Right cardiac atrium (tissue), 5 donors: Measurements from ENCODE around the gene CRACR2B. TPM values are rescaled to one million over a fixed set of nuclear protein-coding genes. Genes with fewer than 3 reads are reported as not detected.

Experiments
- ATAC-seq, 2 donors: fragments of 200-7000 bp; cut with Tn5 transposase; one replicate each; pipeline versions ENCODE4 v1.8.0 to v1.9.1; 2020; ENCODE audit warnings: moderate library complexity in 2 of 2, mild to moderate bottlenecking in 1 of 2
- DNase-seq, 3 donors: peaks; one replicate each; pipeline ENCODE4 v3.0.0-alpha.2; 2020
- H3K27ac ChIP-seq: one replicate; pipeline ENCODE4 v1.5.1; 2013; ENCODE audit warnings: mild to moderate bottlenecking, low read length, control low read depth, moderate library complexity
- H3K27me3 ChIP-seq: one replicate; pipeline ENCODE4 v1.6.1; 2013; ENCODE audit not compliant: control insufficient read depth, insufficient read depth
- H3K4me1 ChIP-seq: one replicate; pipeline ENCODE4 v1.6.1; 2013; ENCODE audit warnings: low read length; ENCODE audit not compliant: control insufficient read depth, insufficient read depth
- H3K4me3 ChIP-seq: one replicate; pipeline ENCODE4 v1.5.1; 2013; ENCODE audit warnings: low read length, control low read depth
- H3K9me3 ChIP-seq: one replicate; pipeline ENCODE4 v1.6.1; 2013; ENCODE audit warnings: low read length; ENCODE audit not compliant: control insufficient read depth
- WGBS: extraction: QIAGEN DNeasy Blood & Tissue Kit; methylation state at CpG from one replicate; pipeline ENCODE4 v1.1.7; 2013; 5-methylcytosine and 5-hydroxymethylcytosine counted together
- intact Hi-C, 4 donors: fragments of 100-400 bp; cut with DNase I; formaldehyde crosslinking; loops; one replicate each; pipeline versions ENCODE4 v1.11.0 to v1.14.0; 2022 to 2023
- polyA plus RNA-seq: library from polyadenylated mRNA; stranded (reverse); fragments of 200-250 nt; gene quantifications from one replicate; pipeline ENCODE4 v1.2.3, GENCODE V29; 2013
- total RNA-seq, 4 donors: library from RNA; stranded (reverse); fragmentation: NEBNext Ultra II Directional; extraction: Animal tissue kit (Norgen Biotek cat#: 25700); gene quantifications; one replicate each; pipeline ENCODE4 v1.2.1, GENCODE V29; 2021
- donor health status: healthy with polysubstance abuse.
- donor health status: DM: no; HTN: yes; CAD: no.
- donor health status: DM: no; HTN: no; CAD: no.
- donor health status: DM: no; HTN: yes; CAD: no; lungs with severe emphysema.
- donor health status: DM: yes; HTN: yes; CAD: no.

CRACR2B gene
- total and polyA plus RNA-seq, 5 donors, result 18.9 to 42.6 (median 22.5) TPM

DNA sequence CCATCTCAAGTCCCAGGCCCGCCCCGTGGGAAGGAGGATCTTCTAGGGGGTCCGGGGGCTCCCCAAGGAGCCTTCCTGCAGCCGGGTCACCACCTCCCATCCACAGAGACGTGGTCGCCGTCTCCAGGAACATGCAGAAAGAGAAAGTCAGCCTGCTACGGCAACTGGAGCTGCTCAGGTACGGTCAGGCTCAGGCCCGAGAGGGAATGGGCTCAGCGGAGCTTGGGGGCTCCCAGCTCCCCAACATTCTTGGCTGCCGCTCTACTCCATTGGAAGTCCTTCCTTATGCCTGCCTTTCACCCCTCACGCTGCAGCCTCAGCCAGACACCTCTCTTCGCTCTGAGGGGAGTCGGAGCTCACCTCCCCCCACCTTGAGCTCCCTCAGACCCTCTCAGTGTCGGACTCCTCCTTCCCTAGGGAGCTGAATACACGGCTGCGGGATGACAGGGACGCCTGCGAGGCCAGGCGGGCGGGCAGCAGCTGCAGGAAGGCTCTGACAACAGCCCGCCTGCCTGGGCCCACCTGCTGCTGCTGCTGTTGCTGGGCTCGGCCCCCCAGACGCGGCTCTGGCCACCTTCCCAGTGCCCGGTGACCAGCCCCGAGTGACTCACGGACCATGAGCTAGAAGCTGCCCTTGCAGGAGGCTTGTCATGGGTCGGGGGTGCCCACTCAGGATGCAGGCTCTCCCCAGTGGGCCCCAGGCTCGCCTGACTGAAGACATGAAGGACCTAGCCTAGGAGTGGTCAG, 3.6 kb downstream of the CRACR2B start:
- Histone ChIP-seq H3K4me3 (no peak overlapping the region), H3K27me3 (no peaks in the 10 kb centered on the region), H3K27ac (no peak overlapping the region), H3K9me3 (no peaks in the 10 kb centered on the region), H3K4me1 (peaks cover 9% of the 10 kb centered on the region)
- intact Hi-C loops, result no loop called here
- DNase-seq, result peak in 2 of 3 donors; percentile 69 to 72
- no peak for ATAC-seq
- 67% methylated on average over 31 of the region's 31 CpGs for WGBS

DNA sequence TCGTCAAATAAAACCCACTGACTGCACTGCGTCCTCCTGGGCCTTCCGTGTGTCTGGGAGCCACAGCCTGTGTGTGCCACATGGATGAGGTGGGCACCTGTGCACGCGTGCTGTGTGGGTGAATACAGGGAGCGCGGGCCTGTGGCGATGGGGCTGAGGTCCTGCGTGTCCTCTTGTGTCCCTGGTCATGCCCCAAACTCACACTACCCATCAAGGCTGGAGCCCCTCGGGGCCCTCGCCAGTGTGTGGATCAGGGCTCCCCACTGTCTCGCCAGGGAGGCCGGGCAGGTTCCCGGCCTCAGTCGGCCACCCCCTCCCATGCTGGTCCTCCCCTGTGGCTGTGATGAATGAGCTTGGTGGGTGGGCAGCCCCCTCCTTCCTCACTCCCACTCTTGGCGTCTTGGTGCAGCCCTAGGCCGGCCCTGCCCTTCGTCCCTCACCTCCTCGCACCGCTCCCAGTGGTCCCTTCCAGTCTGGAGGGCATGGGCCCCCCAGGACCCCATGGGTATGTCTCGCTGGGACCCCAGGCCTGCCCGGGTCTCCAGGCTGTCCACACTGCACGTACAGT, 4.3 kb downstream of the CRACR2B start:
- H3K9me3 ChIP-seq, result no peaks in the 10 kb centered on the region
- no peaks in the 10 kb centered on the region for H3K27me3 ChIP-seq
- 70% methylated on average over 23 of the region's 23 CpGs for WGBS
- intact Hi-C loops, result no loop called here
- peak overlapping the region; percentile 71 for H3K4me3 ChIP-seq
- H3K4me1 ChIP-seq, result peaks cover 9% of the 10 kb centered on the region
- DNase-seq (peak in 2 of 3 donors; percentile 60 to 69), ATAC-seq (no peak)
- H3K27ac ChIP-seq, result peak overlapping the region; percentile 37

DNA sequence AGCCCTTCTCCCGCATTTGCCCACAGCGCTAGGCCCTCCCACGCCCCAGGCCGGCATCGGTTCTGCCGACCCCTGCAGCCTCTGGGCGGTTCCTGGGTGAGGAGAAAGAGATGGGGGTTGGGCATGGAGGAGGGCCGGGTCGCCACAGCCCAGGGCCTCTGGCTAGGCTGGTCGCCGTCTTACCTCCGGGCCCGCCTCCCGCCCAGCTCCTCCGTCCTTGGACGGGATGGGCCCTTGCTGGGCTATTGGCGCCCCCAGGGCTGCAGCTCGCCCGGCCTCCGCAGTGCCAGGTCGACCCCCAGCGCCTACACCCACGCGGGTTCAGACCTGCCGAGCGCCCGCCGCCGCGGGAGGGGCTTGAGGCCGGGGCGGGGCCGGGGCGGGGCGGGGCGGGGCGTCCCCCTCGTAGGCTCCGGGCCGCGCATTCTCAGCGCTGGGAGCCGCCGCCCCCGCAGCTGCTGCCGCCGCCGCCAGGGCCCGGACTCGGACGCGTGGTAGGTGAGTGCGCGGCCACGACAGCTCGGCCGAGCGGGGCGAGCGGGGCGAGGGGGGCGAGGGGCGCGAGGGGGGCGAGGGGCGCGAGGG, 4.9 kb downstream of the CRACR2B start, which contains the start of gene CD151:
TSS of gene CD151 (plus strand) at position 424 of the 585 bp plus-strand sequence. CDS start 3,118 bp downstream, outside the sequence.
- Histone ChIP-seq H3K27me3 (no peaks in the 10 kb centered on the region), H3K4me3 (peak within 1 kb of the TSS; percentile 71), H3K4me1 (peaks cover 9% of the 10 kb centered on the region), H3K27ac (peak within 1 kb of the TSS; percentile 93), H3K9me3 (no peaks in the 10 kb centered on the region)
- ATAC-seq (peak; percentile 16 to 32), DNase-seq (peak in 2 of 3 donors; percentile 83 to 86)
- WGBS, result 1% methylated on average over 67 of the region's 67 CpGs
- intact Hi-C loops, result no loop called here

DNA sequence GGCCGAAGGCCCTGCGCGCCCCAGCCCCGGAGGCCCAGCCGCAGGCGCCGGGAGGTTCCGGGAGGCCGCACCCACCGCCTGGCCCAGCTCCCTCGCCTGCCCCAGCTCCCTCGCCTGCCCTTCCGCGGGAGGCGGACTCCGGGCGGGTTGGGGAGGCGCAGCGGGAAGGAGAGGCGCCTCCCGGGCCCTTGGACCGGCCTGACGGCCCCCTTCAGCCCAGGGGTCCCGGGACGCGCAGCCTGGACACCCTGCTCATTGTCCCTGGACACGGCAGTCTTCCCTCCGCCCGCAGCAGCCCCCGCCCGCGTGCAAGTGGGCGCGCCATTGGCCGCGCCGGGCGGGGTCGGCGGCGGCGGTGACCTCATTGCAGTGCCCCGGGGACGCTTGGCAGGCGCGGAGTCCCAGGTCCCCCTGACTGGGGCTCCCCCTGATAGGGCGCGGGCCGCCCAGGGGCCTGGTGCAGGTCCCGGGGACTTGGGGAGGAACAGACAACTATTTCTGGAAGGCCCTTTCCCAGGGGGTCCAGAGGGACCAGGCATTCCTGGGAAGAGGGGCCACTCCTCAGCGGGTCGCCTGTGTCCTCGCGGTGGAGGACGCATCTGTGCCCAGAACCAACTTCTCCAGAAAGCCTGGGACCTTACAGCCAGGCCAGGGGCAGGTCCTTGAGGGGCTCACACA, 5.5 kb downstream of the CRACR2B start:
- peak overlapping the region; percentile 71 for H3K4me3 ChIP-seq
- intact Hi-C loops, result no loop called here
- H3K27me3 ChIP-seq, result no peaks in the 10 kb centered on the region
- peak; percentile 81 to 89 (median 87) for DNase-seq
- WGBS, result under 1% methylated on average over 53 of the region's 55 CpGs
- no peaks in the 10 kb centered on the region for H3K9me3 ChIP-seq
- H3K27ac ChIP-seq, result peak overlapping the region; percentile 93
- peaks cover 9% of the 10 kb centered on the region for H3K4me1 ChIP-seq
- peak; percentile 17 to 33 for ATAC-seq

DNA sequence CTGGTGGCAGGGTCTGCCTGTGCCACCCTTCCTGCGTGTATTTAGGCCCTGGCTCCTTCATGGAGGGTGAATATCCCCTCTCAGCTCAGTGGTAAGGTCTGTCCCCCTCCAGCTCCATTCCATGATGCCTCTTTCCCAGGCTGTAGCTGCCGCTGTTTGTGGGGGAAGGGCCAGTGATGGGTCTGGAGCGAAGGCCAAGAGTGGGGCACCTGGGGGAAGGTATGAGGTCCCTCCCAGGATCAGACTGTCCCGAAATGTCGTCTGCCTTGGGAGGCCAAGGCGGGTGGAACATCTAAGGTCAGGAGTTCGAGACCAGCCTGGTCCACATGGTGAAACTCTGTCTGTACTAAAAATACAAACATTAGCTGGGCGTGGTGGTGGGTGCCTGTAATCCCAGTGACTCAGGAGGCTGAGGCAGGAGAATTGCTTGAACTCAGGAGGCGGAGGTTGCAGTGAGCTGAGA, 6.2 kb downstream of the CRACR2B start:
- intact Hi-C loops, result no loop called here
- DNase-seq (peak in 1 of 3 donors; percentile 69), ATAC-seq (no peak)
- Histone ChIP-seq H3K27ac (peak overlapping the region; percentile 93), H3K4me3 (peak overlapping the region; percentile 71), H3K27me3 (no peaks in the 10 kb centered on the region), H3K9me3 (no peaks in the 10 kb centered on the region), H3K4me1 (peaks cover 9% of the 10 kb centered on the region)
- WGBS, result 46% methylated on average over 9 of the region's 9 CpGs

DNA sequence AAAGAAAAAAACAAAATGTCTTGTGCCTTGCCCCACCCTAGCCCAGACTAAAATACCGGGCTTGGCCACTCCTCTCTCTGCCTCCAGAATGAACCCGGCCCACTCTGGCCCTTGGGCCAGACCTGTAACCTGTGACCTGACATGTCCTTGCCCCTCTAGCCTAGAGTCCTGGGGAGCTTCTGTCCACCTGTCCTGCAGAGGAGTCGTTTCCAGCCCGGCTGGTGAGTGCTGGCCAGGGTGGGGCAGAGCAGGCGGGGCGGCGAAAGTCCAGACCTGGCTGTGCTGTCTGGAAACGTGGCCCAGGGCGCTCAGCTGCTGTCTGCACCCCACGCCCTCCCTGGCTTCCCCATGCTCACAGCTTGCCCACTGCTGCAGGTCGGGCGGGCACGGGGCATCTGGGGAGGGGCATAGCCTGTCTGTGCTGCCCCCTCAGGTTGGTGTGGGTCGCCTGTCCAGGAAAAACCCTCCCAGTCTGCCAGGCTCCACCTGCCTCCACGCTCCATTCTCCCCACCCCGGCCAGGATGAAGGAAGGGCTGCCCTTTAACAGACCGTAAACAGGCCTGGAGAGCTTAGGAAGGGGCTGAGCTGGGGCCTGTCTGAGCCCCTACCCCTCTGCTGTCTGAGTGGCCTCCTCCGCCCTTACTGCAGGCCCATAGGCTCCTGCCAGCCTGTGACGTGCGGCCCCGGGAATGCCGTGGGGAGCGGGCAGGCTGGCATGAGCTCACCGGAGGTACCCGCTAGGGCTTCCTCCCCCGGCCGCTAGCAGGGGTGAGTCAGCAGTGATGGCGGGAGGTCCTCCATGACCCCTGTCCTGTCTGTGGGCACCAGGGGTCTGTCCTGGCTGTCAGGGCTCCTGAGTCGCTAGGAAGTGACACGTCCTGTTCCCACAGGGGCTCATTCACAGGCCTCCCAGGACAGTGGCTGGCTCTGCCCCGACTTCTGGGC, 6.9 kb downstream of the CRACR2B start:
- WGBS, result 26% methylated on average over 31 of the region's 31 CpGs
- Histone ChIP-seq H3K4me3 (no peak overlapping the region), H3K9me3 (no peaks in the 10 kb centered on the region), H3K27ac (peak overlapping the region; percentile 93), H3K4me1 (peaks cover 8% of the 10 kb centered on the region), H3K27me3 (no peaks in the 10 kb centered on the region)
- peak; percentile 81 to 92 (median 85) for DNase-seq
- intact Hi-C loops, result no loop called here
- ATAC-seq, result peak; percentile 33 to 36

DNA sequence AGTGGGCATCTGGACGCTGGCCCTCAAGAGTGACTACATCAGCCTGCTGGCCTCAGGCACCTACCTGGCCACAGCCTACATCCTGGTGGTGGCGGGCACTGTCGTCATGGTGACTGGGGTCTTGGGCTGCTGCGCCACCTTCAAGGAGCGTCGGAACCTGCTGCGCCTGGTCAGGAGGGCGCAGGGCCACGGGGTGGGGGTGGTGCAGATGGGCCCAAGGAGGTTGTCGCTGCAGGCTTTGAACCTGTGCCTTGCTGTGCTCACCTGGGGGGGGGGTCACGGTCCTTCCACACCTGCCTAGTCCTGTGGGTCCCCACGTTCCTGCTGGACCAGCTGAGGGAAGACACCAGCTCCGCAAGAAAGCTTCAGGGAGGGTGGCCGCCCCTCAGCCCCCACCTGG, 8.6 kb downstream of the CRACR2B start:
- no peak for DNase-seq
- Histone ChIP-seq H3K27ac (no peak overlapping the region), H3K4me3 (no peak overlapping the region), H3K4me1 (peaks cover 12% of the 10 kb centered on the region), H3K9me3 (no peaks in the 10 kb centered on the region), H3K27me3 (no peaks in the 10 kb centered on the region)
- ATAC-seq, result no peak
- 89% methylated on average over 14 of the region's 14 CpGs for WGBS
- intact Hi-C loops, result no loop called here

DNA sequence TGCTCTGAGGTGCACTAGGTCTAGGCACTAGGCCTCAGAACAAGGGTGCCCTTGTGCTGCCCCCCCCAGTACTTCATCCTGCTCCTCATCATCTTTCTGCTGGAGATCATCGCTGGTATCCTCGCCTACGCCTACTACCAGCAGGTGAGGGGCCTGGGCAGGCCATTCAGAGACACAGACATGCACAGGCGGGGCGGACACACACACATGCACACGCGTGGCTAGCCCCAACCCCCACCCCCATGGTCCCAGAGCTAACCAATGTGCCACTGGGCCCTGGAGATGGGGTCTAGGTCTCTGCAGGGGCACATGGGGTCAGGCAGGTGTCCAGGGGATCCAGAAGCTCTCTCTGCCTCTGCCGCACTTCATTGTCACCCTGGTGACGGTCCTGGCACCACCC, 9.0 kb downstream of the CRACR2B start:
- intact Hi-C loops, result no loop called here
- Histone ChIP-seq H3K9me3 (no peaks in the 10 kb centered on the region), H3K4me3 (no peak overlapping the region), H3K27ac (no peak overlapping the region), H3K27me3 (no peaks in the 10 kb centered on the region), H3K4me1 (peaks cover 12% of the 10 kb centered on the region)
- no peak for ATAC-seq
- DNase-seq, result no peak
- WGBS, result 87% methylated on average over 9 of the region's 9 CpGs

DNA sequence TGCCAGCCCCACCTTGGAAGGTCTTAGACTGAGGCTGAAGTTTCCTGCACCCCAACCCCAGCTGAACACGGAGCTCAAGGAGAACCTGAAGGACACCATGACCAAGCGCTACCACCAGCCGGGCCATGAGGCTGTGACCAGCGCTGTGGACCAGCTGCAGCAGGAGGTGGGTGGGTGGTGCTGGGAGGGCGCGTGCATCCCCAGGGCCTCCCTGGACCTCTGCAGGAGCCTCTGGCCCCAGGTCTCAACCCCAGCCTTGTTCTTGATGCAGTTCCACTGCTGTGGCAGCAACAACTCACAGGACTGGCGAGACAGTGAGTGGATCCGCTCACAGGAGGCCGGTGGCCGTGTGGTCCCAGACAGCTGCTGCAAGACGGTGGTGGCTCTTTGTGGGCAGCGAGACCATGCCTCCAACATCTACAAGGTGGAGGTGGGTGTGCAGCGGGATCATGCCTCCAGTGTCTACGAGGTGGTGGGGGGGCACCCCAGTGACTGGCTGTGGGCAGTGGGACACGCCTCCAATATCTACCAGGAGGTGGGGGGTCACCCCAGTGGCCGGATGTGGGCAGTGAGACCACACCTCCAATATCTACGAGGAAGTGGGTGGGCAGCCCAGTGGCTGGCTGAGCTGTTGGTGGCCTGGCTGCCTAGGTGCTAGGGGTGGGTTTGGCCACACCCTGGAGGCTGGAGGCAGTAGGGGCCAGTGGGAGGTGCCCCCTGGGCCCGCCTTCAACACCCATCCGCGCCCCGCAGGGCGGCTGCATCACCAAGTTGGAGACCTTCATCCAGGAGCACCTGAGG, 9.7 kb downstream of the CRACR2B start:
- intact Hi-C loops, result no loop called here
- DNase-seq (no peak), ATAC-seq (no peak)
- WGBS, result 83% methylated on average over 22 of the region's 22 CpGs
- H3K4me1 ChIP-seq, result peaks cover 9% of the 10 kb centered on the region
- H3K27me3 ChIP-seq, result no peaks in the 10 kb centered on the region
- H3K27ac ChIP-seq, result no peak overlapping the region
- no peaks in the 10 kb centered on the region for H3K9me3 ChIP-seq
- H3K4me3 ChIP-seq, result no peak overlapping the region

DNA sequence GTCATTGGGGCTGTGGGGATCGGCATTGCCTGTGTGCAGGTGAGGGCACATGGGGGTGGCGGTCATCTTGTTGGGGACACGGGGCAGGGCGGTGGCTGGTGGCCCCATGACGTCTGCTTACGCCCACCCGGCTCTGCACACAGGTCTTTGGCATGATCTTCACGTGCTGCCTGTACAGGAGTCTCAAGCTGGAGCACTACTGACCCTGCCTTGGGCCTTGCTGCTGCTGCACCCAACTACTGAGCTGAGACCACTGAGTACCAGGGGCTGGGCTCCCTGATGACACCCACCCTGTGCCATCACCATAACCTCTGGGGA, 10.2 kb downstream of the CRACR2B start:
- Histone ChIP-seq H3K27me3 (no peaks in the 10 kb centered on the region), H3K27ac (no peak overlapping the region), H3K4me1 (peaks cover 9% of the 10 kb centered on the region), H3K9me3 (no peaks in the 10 kb centered on the region), H3K4me3 (no peak overlapping the region)
- intact Hi-C loops, result no loop called here
- DNase-seq (no peak), ATAC-seq (no peak)
- WGBS, result 70% methylated on average over 8 of the region's 8 CpGs
